Measurements from ENCODE around the gene PRDM8.
A peak's percentile ranks its signal among the peaks of the same experiment; 100 is the strongest.

The PRDM8 gene

GRCh38 chr4:80184053-80184824 is 13.1 kb upstream of the PRDM8 start:
- DNase-seq, result peak; percentile 88

DNA sequence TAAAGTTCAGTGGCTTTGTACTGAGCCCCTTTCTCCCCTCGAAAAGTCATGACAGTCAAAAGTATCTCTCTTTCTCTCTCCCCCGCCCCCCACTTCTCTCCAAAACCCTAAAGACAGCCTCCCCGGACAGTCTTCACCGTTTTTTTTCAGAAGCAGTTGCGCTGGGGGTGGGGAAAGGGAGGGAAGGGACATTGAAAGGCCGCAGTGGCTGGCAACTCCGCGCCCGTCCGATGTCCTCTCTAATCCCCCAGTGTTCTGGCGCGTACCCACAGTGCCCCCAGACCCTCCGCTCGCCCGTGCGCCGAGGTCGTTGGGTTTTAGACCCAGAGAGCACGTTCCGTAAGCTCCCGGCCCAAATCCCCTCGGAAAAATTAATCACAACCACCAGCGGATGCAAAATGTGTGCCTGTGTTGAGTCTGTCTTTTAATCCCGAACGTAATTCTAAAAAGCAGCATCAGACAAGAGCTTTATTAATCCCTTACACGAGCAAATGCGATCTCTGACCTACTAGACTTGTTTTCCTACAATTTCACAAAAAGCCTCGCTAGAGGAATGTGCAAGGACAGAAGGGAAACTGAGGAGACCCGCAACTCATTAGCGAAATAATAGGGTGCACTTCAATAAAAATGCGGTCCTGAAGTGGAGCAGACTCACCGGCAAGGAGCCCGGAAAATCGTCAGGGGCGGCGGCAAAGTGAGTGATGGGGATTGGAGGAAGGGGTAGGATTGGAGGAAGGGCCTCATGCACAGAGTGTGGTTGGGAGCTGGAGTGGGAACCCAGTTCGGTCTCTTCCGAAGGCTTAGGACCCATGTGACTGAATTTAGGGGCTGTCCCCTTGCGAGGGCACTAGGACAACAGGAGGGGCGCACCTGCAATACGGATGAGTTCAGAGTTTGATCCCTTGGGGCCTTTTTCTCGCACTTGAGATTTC is 12.2 kb upstream of the PRDM8 start:
- DNase-seq, result peak; percentile 48

GRCh38 chr4:80185787-80186548 is 11.3 kb upstream of the PRDM8 start:
- DNase-seq, result no peak

GRCh38 chr4:80186676-80187075 is 10.6 kb upstream of the PRDM8 start:
- DNase-seq, result peak; percentile 70

- no peak for DNase-seq
Measured at GRCh38 chr4:80187677-80188076, 9.6 kb upstream of the PRDM8 start.

DNA sequence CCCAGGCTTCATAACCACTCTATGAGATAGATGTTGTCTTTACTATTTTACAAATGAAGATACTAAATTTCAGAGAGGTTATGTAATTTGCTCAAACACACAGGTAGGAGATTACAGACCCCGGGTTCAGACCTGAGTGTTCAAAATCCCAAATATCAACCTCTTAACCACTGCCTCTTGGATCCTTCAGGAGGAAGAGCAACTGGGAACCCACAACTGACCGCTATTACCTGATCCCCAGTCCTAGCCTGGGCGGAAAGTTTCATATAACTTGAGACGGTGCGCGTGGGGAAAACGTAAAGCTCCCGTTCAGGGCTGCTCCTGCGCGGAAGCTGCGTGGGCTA is 8.9 kb upstream of the PRDM8 start:
- DNase-seq, result no peak

- no peak for DNase-seq
Measured at GRCh38 chr4:80188801-80189458, 8.4 kb upstream of the PRDM8 start.

GRCh38 chr4:80189581-80189955 is 7.7 kb upstream of the PRDM8 start:
- no peak for DNase-seq

- DNase-seq, result no peak
Measured at GRCh38 chr4:80189956-80190677, 7.2 kb upstream of the PRDM8 start.

GRCh38 chr4:80192252-80192866 is 4.9 kb upstream of the PRDM8 start:
- DNase-seq, result no peak

GRCh38 chr4:80192937-80193336 is 4.4 kb upstream of the PRDM8 start:
- no peak for DNase-seq

- DNase-seq, result peak; percentile 22
Measured at GRCh38 chr4:80195441-80196140, 1.7 kb upstream of the PRDM8 start.

DNA sequence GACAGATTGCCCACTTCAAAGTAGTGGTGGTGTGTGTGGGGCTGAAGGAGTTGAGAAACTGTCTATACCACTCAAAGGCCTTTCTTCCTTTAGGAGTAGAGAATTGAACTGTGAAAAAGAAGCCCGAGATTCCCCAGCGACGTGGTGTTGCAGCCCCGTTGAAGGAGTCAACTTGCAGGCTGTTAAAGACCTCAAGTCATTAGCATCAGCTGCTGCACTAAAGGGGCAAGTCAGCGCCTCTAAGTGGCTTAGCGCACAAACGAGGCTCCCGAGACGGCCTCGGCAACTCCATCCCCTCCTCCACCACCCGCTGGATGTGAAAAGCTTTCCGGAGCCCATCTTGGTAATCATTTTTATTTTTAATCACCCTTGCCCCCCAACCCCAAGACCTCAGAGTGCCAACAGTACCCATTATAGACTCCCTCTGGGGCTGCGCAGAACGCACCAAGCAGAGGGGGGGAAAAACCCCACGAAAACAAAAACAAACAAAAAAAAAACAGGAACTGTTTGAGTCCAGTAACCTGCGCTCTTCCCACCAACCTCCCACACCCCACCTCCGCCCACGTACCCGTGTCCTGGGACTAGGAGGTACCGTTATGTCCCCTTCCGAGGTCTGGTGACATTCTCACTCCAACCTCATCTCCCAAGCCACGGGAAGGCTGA is 913 bp upstream of the PRDM8 start:
- peak; percentile 93 for DNase-seq

GRCh38 chr4:80197601-80198440 is 518 bp downstream of the PRDM8 start:
- DNase-seq, result peak; percentile 72

- no peak for DNase-seq
Measured at GRCh38 chr4:80198441-80198837, 1.1 kb downstream of the PRDM8 start.

- DNase-seq, result peak; percentile 48
Measured at GRCh38 chr4:80199004-80199560, 1.8 kb downstream of the PRDM8 start.

DNA sequence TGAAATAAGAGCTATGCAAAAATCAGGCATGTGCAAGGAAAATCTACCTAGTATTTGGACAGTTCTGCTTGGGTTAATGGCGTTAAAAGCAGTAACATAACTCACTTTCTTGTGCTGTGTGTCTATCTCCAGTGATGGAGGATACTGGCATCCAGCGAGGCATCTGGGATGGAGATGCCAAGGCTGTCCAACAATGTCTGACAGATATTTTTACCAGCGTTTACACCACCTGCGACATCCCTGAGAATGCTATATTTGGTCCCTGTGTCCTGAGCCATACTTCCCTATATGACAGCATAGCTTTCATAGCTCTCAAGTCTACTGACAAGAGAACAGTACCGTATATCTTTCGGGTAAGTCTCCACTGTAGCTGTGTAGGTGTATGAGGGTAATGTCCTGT is 2.6 kb downstream of the PRDM8 start:
- no peak for DNase-seq

- no peak for DNase-seq
Measured at GRCh38 chr4:80201252-80202151, 4.2 kb downstream of the PRDM8 start.

Data from NCI-H82 (cell line).